ENCODE results near the gene NECTIN1. TPM values are rescaled to one million over a fixed set of nuclear protein-coding genes. Genes with fewer than 3 reads are reported as not detected.

Gene NECTIN1
- total RNA-seq, 2 experiments from 2014 or later = 1.6 to 1.7 TPM

- no peaks in the 10 kb centered on the region for H3K36me3 Mint-ChIP-seq (ENCODE audit: low read depth)
- no peaks in the 10 kb centered on the region for H3K27me3 Mint-ChIP-seq
- ATAC-seq (no peak), DNase-seq (no peak)
- H3K4me3 Mint-ChIP-seq = no peak overlapping the region
- intact Hi-C loops (cut with DNase I, micrococcal nuclease) = no loop called here
- no peaks in the 10 kb centered on the region for H3K4me1 Mint-ChIP-seq
- no peaks in the 10 kb centered on the region for H3K9me3 Mint-ChIP-seq (ENCODE audit: low read depth)
- H3K27ac Mint-ChIP-seq = no peak overlapping the region
- POLR2A ChIA-PET = no interaction called here
- CTCF ChIA-PET = interaction anchor here (0.7 to 1.3 kb wide), 2 partner anchors 61 to 445 kb away, joined by 3 to 5 read pairs; no protein-coding TSS in a partner anchor
Measured at GRCh38 chr11:119663279-119663678, 65.7 kb downstream of the NECTIN1 start.

- POLR2A ChIA-PET = no interaction called here
- ATAC-seq (no peak), DNase-seq (no peak)
- intact Hi-C loops (cut with DNase I, micrococcal nuclease) = no loop called here
- H3K27ac Mint-ChIP-seq = no peak overlapping the region
- CTCF ChIA-PET = interaction anchor here (0.6 kb wide), 1 partner anchor 268 kb away, joined by 3 read pairs; no protein-coding TSS in a partner anchor
- no peaks in the 10 kb centered on the region for H3K4me1 Mint-ChIP-seq
- no peaks in the 10 kb centered on the region for H3K36me3 Mint-ChIP-seq (ENCODE audit: low read depth)
- no peaks in the 10 kb centered on the region for H3K9me3 Mint-ChIP-seq (ENCODE audit: low read depth)
- no peaks in the 10 kb centered on the region for H3K27me3 Mint-ChIP-seq
- H3K4me3 Mint-ChIP-seq = no peak overlapping the region
Measured at GRCh38 chr11:119661226-119661625, 67.8 kb downstream of the NECTIN1 start.

GRCh38 chr11:119659971-119660723 is 68.9 kb downstream of the NECTIN1 start:
- no peak for DNase-seq
- no peak for ATAC-seq
- intact Hi-C loops (cut with DNase I, micrococcal nuclease) = no loop called here
- ChIA-PET CTCF (no interaction called here), POLR2A (no interaction called here)
- Mint-ChIP-seq H3K4me3 (no peak overlapping the region), H3K36me3 (ENCODE audit: low read depth) (no peaks in the 10 kb centered on the region), H3K27ac (no peak overlapping the region), H3K9me3 (ENCODE audit: low read depth) (no peaks in the 10 kb centered on the region), H3K27me3 (no peaks in the 10 kb centered on the region), H3K4me1 (no peaks in the 10 kb centered on the region)

GRCh38 chr11:119652907-119653659 is 75.9 kb downstream of the NECTIN1 start:
- DNase-seq (no peak), ATAC-seq (no peak)
- POLR2A ChIA-PET = no interaction called here
- H3K27ac Mint-ChIP-seq = no peak overlapping the region
- intact Hi-C loops (cut with DNase I, micrococcal nuclease) = no loop called here
- H3K4me1 Mint-ChIP-seq = no peaks in the 10 kb centered on the region
- no peaks in the 10 kb centered on the region for H3K9me3 Mint-ChIP-seq (ENCODE audit: low read depth)
- H3K4me3 Mint-ChIP-seq = no peak overlapping the region
- CTCF ChIA-PET = interaction anchor here (0.8 kb wide), 1 partner anchor 354 kb away, joined by 3 read pairs; no protein-coding TSS in a partner anchor
- H3K36me3 Mint-ChIP-seq (ENCODE audit: low read depth) = no peaks in the 10 kb centered on the region
- no peaks in the 10 kb centered on the region for H3K27me3 Mint-ChIP-seq

GRCh38 chr11:119651802-119652584 is 77.0 kb downstream of the NECTIN1 start:
- ChIA-PET CTCF (no interaction called here), POLR2A (no interaction called here)
- intact Hi-C loops (cut with DNase I, micrococcal nuclease) = no loop called here
- H3K27me3 Mint-ChIP-seq = no peaks in the 10 kb centered on the region
- ATAC-seq (no peak), DNase-seq (no peak)
- H3K4me3 Mint-ChIP-seq = no peak overlapping the region
- no peaks in the 10 kb centered on the region for H3K9me3 Mint-ChIP-seq (ENCODE audit: low read depth)
- no peaks in the 10 kb centered on the region for H3K4me1 Mint-ChIP-seq
- H3K36me3 Mint-ChIP-seq (ENCODE audit: low read depth) = no peaks in the 10 kb centered on the region
- H3K27ac Mint-ChIP-seq = no peak overlapping the region

- Mint-ChIP-seq H3K4me1 (no peaks in the 10 kb centered on the region), H3K27ac (no peak overlapping the region), H3K4me3 (no peak overlapping the region), H3K36me3 (ENCODE audit: low read depth) (no peaks in the 10 kb centered on the region), H3K9me3 (ENCODE audit: low read depth) (no peaks in the 10 kb centered on the region), H3K27me3 (no peaks in the 10 kb centered on the region)
- intact Hi-C loops (cut with DNase I, micrococcal nuclease) = no loop called here
- ChIA-PET CTCF (interaction anchor here (1.0 kb wide), 1 partner anchor 458 kb away, joined by 5 read pairs; no protein-coding TSS in a partner anchor), POLR2A (no interaction called here)
- DNase-seq (no peak), ATAC-seq (no peak)
Measured at GRCh38 chr11:119650251-119650650, 78.7 kb downstream of the NECTIN1 start.

GRCh38 chr11:119647254-119647653 is 81.7 kb downstream of the NECTIN1 start:
- ATAC-seq = no peak
- Mint-ChIP-seq H3K9me3 (ENCODE audit: low read depth) (no peaks in the 10 kb centered on the region), H3K4me1 (no peaks in the 10 kb centered on the region), H3K36me3 (ENCODE audit: low read depth) (no peaks in the 10 kb centered on the region), H3K4me3 (no peak overlapping the region), H3K27me3 (peaks cover 3% of the 10 kb centered on the region), H3K27ac (no peak overlapping the region)
- ChIA-PET CTCF (no interaction called here), POLR2A (no interaction called here)
- no peak for DNase-seq
- intact Hi-C loops (cut with DNase I, micrococcal nuclease) = no loop called here

- H3K4me3 Mint-ChIP-seq = no peak overlapping the region
- H3K27ac Mint-ChIP-seq = no peak overlapping the region
- H3K36me3 Mint-ChIP-seq (ENCODE audit: low read depth) = no peaks in the 10 kb centered on the region
- ATAC-seq = no peak
- no peaks in the 10 kb centered on the region for H3K4me1 Mint-ChIP-seq
- peaks cover 4% of the 10 kb centered on the region for H3K27me3 Mint-ChIP-seq
- intact Hi-C loops (cut with DNase I, micrococcal nuclease) = no loop called here
- CTCF ChIA-PET = interaction anchor here (1.5 kb wide), 1 partner anchor 463 kb away, joined by 3 read pairs; no protein-coding TSS in a partner anchor
- DNase-seq = no peak
- POLR2A ChIA-PET = interaction anchor here (0.7 kb wide), 1 partner anchor 148 kb away, joined by 3 read pairs; no protein-coding TSS in a partner anchor
- no peaks in the 10 kb centered on the region for H3K9me3 Mint-ChIP-seq (ENCODE audit: low read depth)
Measured at GRCh38 chr11:119645018-119645417, 84.0 kb downstream of the NECTIN1 start.

- intact Hi-C loops (cut with DNase I, micrococcal nuclease) = no loop called here
- ATAC-seq = no peak
- CTCF ChIA-PET = no interaction called here
Measured at GRCh38 chr11:119644502-119644901, 84.5 kb downstream of the NECTIN1 start.

GRCh38 chr11:119643876-119644225 is 85.1 kb downstream of the NECTIN1 start:
- no peak for DNase-seq
- no peak overlapping the region for H3K27ac Mint-ChIP-seq
- POLR2A ChIA-PET = no interaction called here
- peaks cover 6% of the 10 kb centered on the region for H3K27me3 Mint-ChIP-seq
- intact Hi-C loops (cut with DNase I, micrococcal nuclease) = no loop called here
- CTCF ChIA-PET = no interaction called here
- H3K36me3 Mint-ChIP-seq (ENCODE audit: low read depth) = no peaks in the 10 kb centered on the region
- ATAC-seq = no peak
- no peaks in the 10 kb centered on the region for H3K4me1 Mint-ChIP-seq
- H3K9me3 Mint-ChIP-seq (ENCODE audit: low read depth) = no peaks in the 10 kb centered on the region
- no peak overlapping the region for H3K4me3 Mint-ChIP-seq

More at GRCh38 chr11:119644502-119644901, 84.5 kb downstream of the NECTIN1 start:
- no peak for DNase-seq
- H3K4me1 Mint-ChIP-seq = no peaks in the 10 kb centered on the region
- POLR2A ChIA-PET = no interaction called here
- H3K36me3 Mint-ChIP-seq (ENCODE audit: low read depth) = no peaks in the 10 kb centered on the region
- no peaks in the 10 kb centered on the region for H3K9me3 Mint-ChIP-seq (ENCODE audit: low read depth)
- no peak overlapping the region for H3K27ac Mint-ChIP-seq
- H3K27me3 Mint-ChIP-seq = peaks cover 4% of the 10 kb centered on the region
- no peak overlapping the region for H3K4me3 Mint-ChIP-seq

- intact Hi-C loops (cut with DNase I, micrococcal nuclease) = no loop called here
- Mint-ChIP-seq H3K36me3 (ENCODE audit: low read depth) (no peaks in the 10 kb centered on the region), H3K4me1 (no peaks in the 10 kb centered on the region), H3K9me3 (ENCODE audit: low read depth) (no peaks in the 10 kb centered on the region), H3K27ac (no peak overlapping the region), H3K27me3 (peaks cover 6% of the 10 kb centered on the region), H3K4me3 (no peak overlapping the region)
- ChIA-PET CTCF (interaction anchor here (0.8 kb wide), 1 partner anchor 19 kb away, joined by 3 read pairs; no protein-coding TSS in a partner anchor), POLR2A (no interaction called here)
- ATAC-seq (no peak), DNase-seq (no peak)
Measured at GRCh38 chr11:119643212-119643875, 85.7 kb downstream of the NECTIN1 start.
